GM20000 (cell line): ENCODE data around the gene OR52I1.

Experiments
- DNase-seq: peaks from one replicate; pipeline ENCODE4 v3.0.0; 2012; ENCODE audit warnings: low spot score
- CTCF ChIP-seq: IDR thresholded peaks from 2 replicates; pipeline ENCODE4 v1.5.1; 2012; ENCODE audit warnings: mild to moderate bottlenecking, control low read depth; ENCODE audit errors: extremely low read depth, missing control alignments

The OR52I1 gene

GRCh38 chr11:4593739-4594138, at the start of gene OR52I1:
Gene OR52I1 (plus strand): TSS chr11:4594039. CDS start chr11:4594039, 0 bp downstream.
- no peak for TF ChIP-seq CTCF
- no peak for DNase-seq

DNA sequence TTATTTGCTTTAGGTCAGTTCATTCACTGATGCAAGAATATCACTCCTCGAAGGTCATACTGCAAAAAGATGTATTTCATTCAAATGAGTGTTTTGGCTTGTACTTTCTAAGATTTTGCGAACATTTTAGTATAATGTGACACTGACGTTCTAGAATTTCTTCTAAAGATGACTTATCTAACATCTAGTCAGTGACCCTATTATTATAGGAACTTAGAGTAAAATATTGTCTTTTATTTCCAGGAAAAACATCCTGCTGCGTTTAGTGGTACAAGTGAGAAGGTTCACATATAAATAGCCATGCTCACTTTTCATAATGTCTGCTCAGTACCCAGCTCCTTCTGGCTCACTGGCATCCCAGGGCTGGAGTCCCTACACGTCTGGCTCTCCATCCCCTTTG, 48.9 kb upstream of the OR52I1 start, which contains the start of gene OR52M1:
Gene OR52M1, plus strand, starts transcription at position 301 of the 400 bp plus-strand sequence. Its CDS starts 0 bp downstream, at position 301.
- no peak for TF ChIP-seq CTCF
- DNase-seq = no peak

DNA sequence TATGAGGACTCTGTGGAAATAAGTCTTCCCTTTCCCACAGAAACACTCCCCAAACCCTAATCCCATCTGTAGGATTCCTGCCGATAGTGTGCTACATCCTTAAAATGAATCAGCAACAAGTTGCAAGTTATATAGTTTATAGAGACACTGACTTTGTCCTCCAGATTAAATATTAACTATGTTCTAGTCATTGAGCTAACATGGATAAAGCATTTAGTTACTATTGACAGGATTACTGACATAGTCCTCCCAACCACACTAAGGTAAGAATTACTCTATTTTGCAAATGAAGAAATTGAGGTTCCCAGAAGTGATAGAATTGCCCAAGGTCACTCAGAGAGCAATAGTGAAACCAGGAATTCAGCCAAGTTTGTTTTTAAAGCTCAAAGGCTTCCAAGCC, 47.0 kb upstream of the OR52I1 start:
- no peak for DNase-seq
- TF ChIP-seq CTCF = no peak

DNA sequence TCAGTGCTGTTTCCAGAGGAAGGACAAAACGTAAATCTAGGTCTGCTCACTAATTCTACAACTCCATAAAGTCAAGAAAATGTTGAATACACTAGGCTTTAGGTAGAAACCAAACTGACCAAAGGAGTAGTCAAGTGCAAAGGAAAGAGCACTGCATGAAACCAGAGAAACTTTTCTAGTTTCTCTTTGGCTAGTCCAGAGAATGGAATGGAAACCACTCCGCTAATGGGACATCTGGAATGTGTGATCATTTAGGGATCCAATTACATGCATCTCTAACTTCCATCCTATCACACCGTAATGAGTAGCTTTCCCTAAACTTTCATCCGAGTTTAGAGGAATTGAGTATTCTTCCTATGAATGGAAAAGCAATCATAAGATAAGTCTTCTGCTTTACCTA, 46.4 kb upstream of the OR52I1 start:
- no peak for DNase-seq
- TF ChIP-seq CTCF = no peak

DNA sequence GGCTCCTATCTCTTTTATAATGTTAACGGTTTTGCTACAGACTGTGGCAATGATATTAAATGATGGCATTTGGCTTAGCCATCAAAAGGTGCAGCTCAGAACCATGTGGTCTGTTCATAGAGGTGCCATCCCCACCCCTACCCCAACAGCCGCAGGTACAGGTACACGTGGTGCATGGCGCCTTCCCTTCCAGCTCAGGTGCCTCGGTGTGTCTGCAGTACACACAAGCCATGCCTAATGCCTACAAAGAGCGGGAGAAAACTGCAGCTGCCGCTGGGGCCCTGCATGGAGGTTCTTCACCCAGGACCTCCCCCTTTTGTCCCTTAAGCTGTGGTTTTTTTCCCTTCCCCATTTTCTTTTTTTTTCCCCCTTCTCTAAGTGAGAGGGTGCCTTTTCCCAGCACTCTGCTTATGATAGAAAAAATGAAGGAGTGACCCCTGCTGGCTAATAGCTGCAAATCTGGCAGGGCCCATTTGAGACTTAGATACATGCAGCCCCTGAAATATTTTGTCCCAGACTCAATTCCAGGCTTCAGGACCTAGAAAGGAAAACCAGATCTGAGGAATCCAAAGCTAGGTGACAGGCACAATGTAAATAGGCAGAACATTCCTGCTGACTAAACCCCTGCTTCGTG, 42.4 kb upstream of the OR52I1 start:
- no peak for TF ChIP-seq CTCF
- peak; percentile 13 for DNase-seq

- DNase-seq = no peak
- TF ChIP-seq CTCF = no peak
Observed at GRCh38 chr11:4559527-4560440, 34.1 kb upstream of the OR52I1 start.

DNA sequence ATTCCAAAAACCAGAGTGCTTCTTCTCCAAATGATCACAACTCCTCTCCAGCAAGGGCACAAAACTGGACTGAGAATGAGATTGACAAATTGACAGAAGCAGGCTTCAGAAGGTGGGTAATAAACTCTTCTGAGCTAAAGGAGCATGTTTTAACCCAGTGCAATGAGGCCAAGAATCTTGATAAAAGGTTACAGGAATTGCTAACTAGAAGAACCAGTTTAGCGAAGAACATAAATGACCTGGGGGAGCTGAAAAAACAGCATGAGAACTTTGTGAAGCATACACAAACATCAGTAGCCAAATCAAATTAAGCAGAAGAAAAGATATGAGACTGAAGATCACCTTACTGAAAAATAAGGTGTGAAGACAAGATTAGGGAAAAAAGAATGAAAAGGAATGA, 33.4 kb upstream of the OR52I1 start:
- TF ChIP-seq CTCF = no peak
- no peak for DNase-seq
